ENCODE results near the gene TMEM120B.
"Not testable (repeated sequence)": the region's sequence is repeated elsewhere in the genome, so short reads cannot be mapped to it uniquely, and the experiment has no call there.

TMEM120B gene

GRCh38 chr12:121789233-121789781 lies 76.8 kb downstream of the TMEM120B start:
- H3K4me3 ChIP-seq, result peak overlapping the region; percentile 59
- peaks cover 68% of the 10 kb centered on the region for H3K4me1 ChIP-seq
- H3K27me3 ChIP-seq, result no peaks in the 10 kb centered on the region
- H3K36me3 ChIP-seq, result peaks cover 24% of the 10 kb centered on the region
- peak overlapping the region; percentile 95 for H3K27ac ChIP-seq
- no peaks in the 10 kb centered on the region for H3K9me3 ChIP-seq
- peak overlapping the region; percentile 81 for H3K9ac ChIP-seq
- H3K4me2 ChIP-seq, result peak overlapping the region; percentile 93
- peaks cover 16% of the 10 kb centered on the region for H4K20me1 ChIP-seq
- no peak for TF ChIP-seq Cebpa-rat (IDR thresholded peaks at IDR 0.05)

GRCh38 chr12:121789800-121790728 lies 77.5 kb downstream of the TMEM120B start:
- H3K4me3 ChIP-seq, result peak overlapping the region; percentile 59
- H3K9ac ChIP-seq, result peak overlapping the region; percentile 81
- peaks cover 76% of the 10 kb centered on the region for H3K4me1 ChIP-seq
- peak overlapping the region; percentile 95 for H3K27ac ChIP-seq
- TF ChIP-seq Cebpa-rat (IDR thresholded peaks at IDR 0.05), result no peak
- H3K27me3 ChIP-seq, result no peaks in the 10 kb centered on the region
- no peaks in the 10 kb centered on the region for H3K9me3 ChIP-seq
- peak overlapping the region; percentile 93 for H3K4me2 ChIP-seq
- peaks cover 23% of the 10 kb centered on the region for H4K20me1 ChIP-seq
- H3K36me3 ChIP-seq, result peaks cover 24% of the 10 kb centered on the region

GRCh38 chr12:121790785-121791184 lies 78.2 kb downstream of the TMEM120B start:
- H3K27ac ChIP-seq, result peak overlapping the region; percentile 95
- H3K4me3 ChIP-seq, H3K9me3 ChIP-seq, H3K27me3 ChIP-seq: not testable (repeated sequence)
- peaks cover 83% of the 10 kb centered on the region for H3K4me1 ChIP-seq
- H3K4me2 ChIP-seq, result peak overlapping the region; percentile 93
- peak overlapping the region; percentile 81; the same call in 1 of the 2 replicates for H3K9ac ChIP-seq
- H3K36me3 ChIP-seq, result peaks cover 28% of the 10 kb centered on the region
- peaks cover 31% of the 10 kb centered on the region for H4K20me1 ChIP-seq

GRCh38 chr12:121791671-121792551 lies 79.4 kb downstream of the TMEM120B start:
- no peaks in the 10 kb centered on the region for H3K27me3 ChIP-seq
- peaks cover 87% of the 10 kb centered on the region for H3K4me1 ChIP-seq
- H3K9ac ChIP-seq, result peak overlapping the region; percentile 90
- H4K20me1 ChIP-seq, result peaks cover 42% of the 10 kb centered on the region
- H3K4me2 ChIP-seq, result peak overlapping the region; percentile 93
- TF ChIP-seq Cebpa-rat (IDR thresholded peaks at IDR 0.05), result no peak
- peaks cover 27% of the 10 kb centered on the region for H3K36me3 ChIP-seq
- no peaks in the 10 kb centered on the region for H3K9me3 ChIP-seq
- peak overlapping the region; percentile 88 for H3K27ac ChIP-seq
- H3K4me3 ChIP-seq, result peak overlapping the region; percentile 84

GRCh38 chr12:121792607-121793439 lies 80.3 kb downstream of the TMEM120B start:
- Histone ChIP-seq H3K27ac (peak overlapping the region; percentile 88), H4K20me1 (peaks cover 51% of the 10 kb centered on the region), H3K4me1 (peaks cover 87% of the 10 kb centered on the region), H3K9ac (peak overlapping the region; percentile 90), H3K4me2 (peak overlapping the region; percentile 93), H3K36me3 (peaks cover 30% of the 10 kb centered on the region), H3K4me3 (peak overlapping the region; percentile 84), H3K27me3 (no peaks in the 10 kb centered on the region), H3K9me3 (no peaks in the 10 kb centered on the region)
- TF ChIP-seq Cebpa-rat (IDR thresholded peaks at IDR 0.05), result no peak

GRCh38 chr12:121793440-121793837 lies 80.9 kb downstream of the TMEM120B start, which contains the start of gene RHOF:
TSS of gene RHOF (minus strand) at chr12:121793688. CDS start at chr12:121793633, 55 bp downstream.
- H4K20me1 ChIP-seq, result peaks cover 57% of the 10 kb centered on the region
- peak within 1 kb of the TSS; percentile 90 for H3K9ac ChIP-seq
- H3K27ac ChIP-seq, result peak within 1 kb of the TSS; percentile 88
- no peaks in the 10 kb centered on the region for H3K27me3 ChIP-seq
- peak within 1 kb of the TSS; percentile 93 for H3K4me2 ChIP-seq
- peaks cover 87% of the 10 kb centered on the region for H3K4me1 ChIP-seq
- TF ChIP-seq Cebpa-rat (IDR thresholded peaks at IDR 0.05), result no peak
- H3K4me3 ChIP-seq, result peak within 1 kb of the TSS; percentile 84
- no peaks in the 10 kb centered on the region for H3K9me3 ChIP-seq
- peaks cover 30% of the 10 kb centered on the region for H3K36me3 ChIP-seq

GRCh38 chr12:121793838-121794533 lies 81.4 kb downstream of the TMEM120B start:
- Histone ChIP-seq H3K4me3 (peak overlapping the region; percentile 84), H3K4me2 (peak overlapping the region; percentile 93), H3K4me1 (peaks cover 87% of the 10 kb centered on the region), H3K9me3 (no peaks in the 10 kb centered on the region), H3K27ac (peak overlapping the region; percentile 88), H3K9ac (peak overlapping the region; percentile 90), H3K27me3 (no peaks in the 10 kb centered on the region), H3K36me3 (peaks cover 30% of the 10 kb centered on the region), H4K20me1 (peaks cover 63% of the 10 kb centered on the region)
- TF ChIP-seq Cebpa-rat (IDR thresholded peaks at IDR 0.05), result no peak

GRCh38 chr12:121794534-121795033 lies 82.0 kb downstream of the TMEM120B start:
- Histone ChIP-seq H3K4me2 (peak overlapping the region; percentile 93), H3K4me1 (peaks cover 86% of the 10 kb centered on the region), H3K9ac (peak overlapping the region; percentile 71), H3K4me3 (peak overlapping the region; percentile 84), H3K27me3 (no peaks in the 10 kb centered on the region), H3K27ac (peak overlapping the region; percentile 88), H3K9me3 (no peaks in the 10 kb centered on the region), H4K20me1 (peaks cover 66% of the 10 kb centered on the region), H3K36me3 (peaks cover 30% of the 10 kb centered on the region)
- TF ChIP-seq Cebpa-rat (IDR thresholded peaks at IDR 0.05), result no peak

Measured in BLaER1 (cell line).